SK-N-SH (cell line): ENCODE results near the gene SOAT2. TPM values are rescaled to one million over a fixed set of nuclear protein-coding genes. Genes with fewer than 3 reads are reported as not detected.

Source experiments
- CTCF ChIA-PET: fragments of 300-600, 350-600 bp; formaldehyde crosslinking; extraction: SDS; loops from one replicate; lab custom pipeline; 2021; lab: Yijun Ruan, JAX
- POLR2A ChIA-PET: fragments of 350-600 bp; sonication (Branson Sonifier 250); formaldehyde crosslinking; extraction: SDS; loops from one replicate; lab custom pipeline; 2020; ENCODE audit warnings: antibody characterized with exemption, inconsistent platforms; lab: Yijun Ruan, JAX
- DNase-seq: peaks from one replicate; pipeline ENCODE4 v3.0.0; 2012
- H2AFZ ChIP-seq: fragments of 200-600 bp; sonication (generic); 2 replicates; pipeline ENCODE4 v1.8.1; 2016; ENCODE audit warnings: antibody characterized with exemption, mild to moderate bottlenecking, low read depth
- H3F3A ChIP-seq: fragments of 200-600 bp; sonication (generic); replicated peaks from 2 replicates; pipeline ENCODE3; 2016; ENCODE audit warnings: antibody characterized with exemption, mild to moderate bottlenecking; ENCODE audit not compliant: insufficient read depth
- H3K27ac ChIP-seq, 2 experiments: fragments of 200-500 bp in 1 of 2; fragments of 200-600 bp in 1 of 2; sonication (Bioruptor generic) in 1 of 2; sonication (generic), shearing (Covaris generic) in 1 of 2; 2 replicates each; pipeline versions ENCODE4 v1.5.1 to v1.6.1; 2014 to 2016; ENCODE audit warnings: low read depth in 2 of 2, inconsistent platforms in 1 of 2, low read length in 1 of 2, mild to moderate bottlenecking in 1 of 2, mixed read lengths in 1 of 2
- H3K27me3 ChIP-seq: fragments of 200-600 bp; sonication (generic), shearing (Covaris generic); 2 replicates; pipeline ENCODE4 v1.6.1; 2016; ENCODE audit warnings: mixed run types; ENCODE audit not compliant: insufficient read depth
- H3K36me3 ChIP-seq, 2 experiments: fragments of 200-500 bp in 1 of 2; fragments of 200-600 bp in 1 of 2; sonication (Bioruptor generic) in 1 of 2; sonication (generic) in 1 of 2; replicated peaks in 1 of 2; 2 replicates each; pipeline versions ENCODE3 to v1.5.1; 2014 to 2016; ENCODE audit warnings: low read length in 1 of 2, mild to moderate bottlenecking in 1 of 2; ENCODE audit not compliant: insufficient read depth in 2 of 2, control insufficient read depth in 1 of 2
- H3K4me1 ChIP-seq, 2 experiments: fragments of 200-500 bp in 1 of 2; fragments of 200-600 bp in 1 of 2; sonication (Bioruptor generic) in 1 of 2; sonication (generic), shearing (Covaris generic) in 1 of 2; 2 replicates each; pipeline versions ENCODE4 v1.5.1 to v1.6.1; 2014 to 2016; ENCODE audit warnings: low read depth in 1 of 2, low read length in 1 of 2, mixed run types in 1 of 2; ENCODE audit not compliant: insufficient read depth in 2 of 2, control insufficient read depth in 1 of 2
- H3K4me2 ChIP-seq: fragments of 200-600 bp; sonication (generic), shearing (Covaris generic); 2 replicates; pipeline ENCODE4 v1.6.1; 2017; ENCODE audit warnings: mixed run types
- H3K4me3 ChIP-seq, 2 experiments: fragments of 200-500 bp in 1 of 2; fragments of 200-600 bp in 1 of 2; sonication (Bioruptor generic) in 1 of 2; sonication (generic), shearing (Covaris generic) in 1 of 2; 2 replicates each; pipeline versions ENCODE4 v1.5.1 to v1.8.1; 2014 to 2016; ENCODE audit warnings: low read depth in 2 of 2, inconsistent platforms in 1 of 2, low read length in 1 of 2, mild to moderate bottlenecking in 1 of 2, mixed read lengths in 1 of 2, moderate library complexity in 1 of 2
- H3K79me2 ChIP-seq: fragments of 200-600 bp; sonication (generic); 2 replicates; pipeline ENCODE4 v1.8.1; 2017; ENCODE audit warnings: mild to moderate bottlenecking; ENCODE audit not compliant: insufficient read depth
- H3K9ac ChIP-seq: fragments of 200-600 bp; sonication (generic); 2 replicates; pipeline ENCODE4 v1.6.1; 2017; ENCODE audit warnings: mixed run types
- H3K9me2 ChIP-seq: fragments of 200-600 bp; sonication (generic); 2 replicates; pipeline ENCODE4 v1.6.1; 2017; ENCODE audit warnings: mixed run types
- H3K9me3 ChIP-seq: fragments of 200-600 bp; sonication (generic); 2 replicates; pipeline ENCODE4 v1.6.1; 2017; ENCODE audit warnings: mixed run types, mild to moderate bottlenecking, moderate library complexity
- H4K20me1 ChIP-seq: fragments of 200-600 bp; sonication (generic); 2 replicates; pipeline ENCODE4 v1.6.1; 2017; ENCODE audit warnings: mild to moderate bottlenecking, mixed run types; ENCODE audit not compliant: insufficient read depth
- CHD2 ChIP-seq: fragments of 150-350 bp; IDR thresholded peaks from 2 replicates; pipeline ENCODE4 v1.6.1; 2018; ENCODE audit warnings: low read length; ENCODE audit not compliant: partially characterized antibody
- EZH2phosphoT487 ChIP-seq: fragments of 200-600 bp; sonication (generic); IDR thresholded peaks from 2 replicates; pipeline ENCODE4 v1.6.1; 2017; ENCODE audit warnings: low read depth, mixed run types, mild to moderate bottlenecking, antibody characterized with exemption, moderate library complexity, borderline replicate concordance
- FOXJ3 ChIP-seq: sonication (generic); formaldehyde crosslinking; IDR thresholded peaks from 2 replicates; pipeline ENCODE4 v1.5.1; 2020; ENCODE audit warnings: mild to moderate bottlenecking, missing genetic modification reagents
- MEF2A ChIP-seq: IDR thresholded peaks from 2 replicates; pipeline ENCODE4 v1.4.0; 2012; ENCODE audit warnings: low read depth, borderline replicate concordance
- POLR2AphosphoS5 ChIP-seq: IDR thresholded peaks from 2 replicates; pipeline ENCODE4 v1.6.1; 2012; ENCODE audit warnings: low read depth, low read length
- TAF1 ChIP-seq: IDR thresholded peaks from 2 replicates; pipeline ENCODE4 v1.6.1; 2012; ENCODE audit warnings: low read depth, mild to moderate bottlenecking, low read length, moderate library complexity, borderline replicate concordance
- TEAD4 ChIP-seq: IDR thresholded peaks from 2 replicates; pipeline ENCODE4 v1.4.0; 2012; ENCODE audit warnings: mild to moderate bottlenecking, borderline replicate concordance; ENCODE audit not compliant: insufficient read depth
- WGBS: methylation state at CpG from one replicate; pipeline ENCODE4 v1.1.6; 2017; ENCODE audit warnings: low lambda C conversion rate; 5-methylcytosine and 5-hydroxymethylcytosine counted together
- polyA plus RNA-seq, 3 experiments: library from polyadenylated mRNA; depleted of rRNA; stranded (reverse); fragments of >200 nt; gene quantifications; 2 replicates each; pipeline ENCODE4 v1.2.3, GENCODE V29; 2012
- TF ChIP-seq, protein P1 (sequence below): IDR thresholded peaks from 2 replicates; pipeline ENCODE4 v1.4.0; 2012; ENCODE audit warnings: low read depth
- TF ChIP-seq, protein P2 (sequence below): IDR thresholded peaks from 2 replicates; pipeline ENCODE4 v1.4.0; 2012; ENCODE audit warnings: low read depth, borderline replicate concordance
- TF ChIP-seq, protein P3 (sequence below): IDR thresholded peaks from 2 replicates; pipeline ENCODE4 v1.4.0; 2012; ENCODE audit warnings: low read depth, borderline replicate concordance
- TF ChIP-seq, protein P4 (sequence below): fragments of 150-350 bp; IDR thresholded peaks from 2 replicates; pipeline ENCODE4 v1.6.1; 2017; ENCODE audit warnings: antibody characterized with exemption, low read length, low read depth, borderline replicate concordance

Gene SOAT2
- polyA plus RNA-seq, 1 of the 3 experiments (the other 2 are of a cell fraction), result 0.18 TPM

DNA sequence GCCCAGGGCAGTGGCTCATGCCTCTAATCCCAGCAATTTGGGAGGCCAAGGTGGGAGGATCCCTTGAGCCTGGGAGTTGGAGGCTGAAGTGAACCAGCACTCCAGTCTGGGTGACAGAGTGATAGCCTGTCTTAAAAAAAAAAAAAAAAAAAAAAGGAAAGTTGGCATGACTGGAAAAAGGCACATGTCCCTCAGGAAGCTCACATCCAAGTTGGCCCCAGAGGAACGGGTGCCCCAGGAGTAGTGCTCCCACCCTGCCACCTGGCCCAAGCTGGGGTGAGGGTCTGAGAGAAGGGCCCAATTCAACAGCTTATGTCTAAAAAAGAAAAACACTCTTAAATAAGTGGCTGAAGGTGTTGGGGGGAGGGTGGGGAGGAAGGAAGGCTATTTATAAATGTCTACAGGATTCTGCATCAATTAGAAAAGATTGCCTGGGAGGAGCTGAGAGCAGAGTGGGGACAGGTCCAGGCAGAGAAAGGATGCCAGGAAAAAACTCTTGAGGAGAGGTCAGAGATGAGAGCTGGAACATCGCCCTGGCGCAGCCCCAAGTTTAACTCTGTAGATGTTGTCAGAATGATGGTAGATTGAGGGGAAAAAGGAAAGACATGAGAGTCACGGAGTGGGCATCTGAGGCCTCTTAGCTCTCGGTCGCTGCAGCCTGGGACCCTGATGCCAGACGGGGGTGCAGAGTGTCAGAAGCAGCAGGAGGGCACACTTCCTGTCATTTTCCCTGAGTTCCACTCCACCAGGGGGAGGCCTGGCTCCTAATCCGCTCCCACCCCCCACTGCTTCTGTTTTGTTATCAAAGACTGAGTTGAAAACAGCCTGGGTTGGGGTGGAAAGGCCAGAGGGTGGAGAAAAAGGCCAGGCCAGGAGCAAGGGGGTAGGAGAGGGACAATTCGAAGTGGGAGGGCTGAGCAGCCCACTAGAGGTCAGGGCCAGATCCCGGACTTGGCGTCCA lies 31.4 kb upstream of the SOAT2 start (continued):
- TF ChIP-seq, protein P1, sequence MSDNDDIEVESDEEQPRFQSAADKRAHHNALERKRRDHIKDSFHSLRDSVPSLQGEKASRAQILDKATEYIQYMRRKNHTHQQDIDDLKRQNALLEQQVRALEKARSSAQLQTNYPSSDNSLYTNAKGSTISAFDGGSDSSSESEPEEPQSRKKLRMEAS, result no peak
- TF ChIP-seq, protein P2, sequence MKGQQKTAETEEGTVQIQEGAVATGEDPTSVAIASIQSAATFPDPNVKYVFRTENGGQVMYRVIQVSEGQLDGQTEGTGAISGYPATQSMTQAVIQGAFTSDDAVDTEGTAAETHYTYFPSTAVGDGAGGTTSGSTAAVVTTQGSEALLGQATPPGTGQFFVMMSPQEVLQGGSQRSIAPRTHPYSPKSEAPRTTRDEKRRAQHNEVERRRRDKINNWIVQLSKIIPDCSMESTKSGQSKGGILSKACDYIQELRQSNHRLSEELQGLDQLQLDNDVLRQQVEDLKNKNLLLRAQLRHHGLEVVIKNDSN, result no peak
- TF ChIP-seq, protein P3, sequence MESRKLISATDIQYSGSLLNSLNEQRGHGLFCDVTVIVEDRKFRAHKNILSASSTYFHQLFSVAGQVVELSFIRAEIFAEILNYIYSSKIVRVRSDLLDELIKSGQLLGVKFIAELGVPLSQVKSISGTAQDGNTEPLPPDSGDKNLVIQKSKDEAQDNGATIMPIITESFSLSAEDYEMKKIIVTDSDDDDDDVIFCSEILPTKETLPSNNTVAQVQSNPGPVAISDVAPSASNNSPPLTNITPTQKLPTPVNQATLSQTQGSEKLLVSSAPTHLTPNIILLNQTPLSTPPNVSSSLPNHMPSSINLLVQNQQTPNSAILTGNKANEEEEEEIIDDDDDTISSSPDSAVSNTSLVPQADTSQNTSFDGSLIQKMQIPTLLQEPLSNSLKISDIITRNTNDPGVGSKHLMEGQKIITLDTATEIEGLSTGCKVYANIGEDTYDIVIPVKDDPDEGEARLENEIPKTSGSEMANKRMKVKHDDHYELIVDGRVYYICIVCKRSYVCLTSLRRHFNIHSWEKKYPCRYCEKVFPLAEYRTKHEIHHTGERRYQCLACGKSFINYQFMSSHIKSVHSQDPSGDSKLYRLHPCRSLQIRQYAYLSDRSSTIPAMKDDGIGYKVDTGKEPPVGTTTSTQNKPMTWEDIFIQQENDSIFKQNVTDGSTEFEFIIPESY, result no peak
- no peak for TF ChIP-seq TAF1
- TF ChIP-seq TEAD4, result no peak
- no peak for TF ChIP-seq CHD2
- no peak for TF ChIP-seq POLR2AphosphoS5
- no peak for TF ChIP-seq FOXJ3 (CRISPR knock-in tag)
- TF ChIP-seq, all 33 proteins: peak for 5

DNA sequence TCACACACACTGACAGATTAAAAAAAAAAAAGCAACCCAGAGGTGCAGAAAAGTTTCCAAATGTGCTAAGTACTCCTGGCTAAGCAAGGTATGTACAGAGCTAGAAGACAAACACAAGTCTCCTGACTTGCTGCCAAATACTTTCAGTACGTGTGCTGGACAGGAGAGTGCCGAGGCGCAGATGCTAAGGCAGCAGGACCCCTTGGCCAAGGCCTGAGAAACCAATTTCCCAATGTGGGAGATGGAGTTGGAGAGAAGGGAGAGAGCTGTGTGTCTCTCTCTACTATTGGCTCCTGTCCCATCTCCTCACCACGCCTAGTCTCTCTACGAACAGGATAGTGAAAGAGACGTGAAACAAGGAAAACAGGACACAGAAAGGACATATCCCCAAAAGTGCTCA lies 29.4 kb upstream of the SOAT2 start:
- H4K20me1 ChIP-seq, result no peaks in the 10 kb centered on the region
- DNase-seq, result no peak
- H3K9me3 ChIP-seq, result no peaks in the 10 kb centered on the region
- no peak overlapping the region for H2AFZ ChIP-seq
- 95% methylated on average over 6 of the region's 6 CpGs for WGBS
- TF ChIP-seq FOXJ3 (CRISPR knock-in tag) (no peak), POLR2AphosphoS5 (no peak), EZH2phosphoT487 (no peak), MEF2A (no peak)
- TF ChIP-seq, protein P4, sequence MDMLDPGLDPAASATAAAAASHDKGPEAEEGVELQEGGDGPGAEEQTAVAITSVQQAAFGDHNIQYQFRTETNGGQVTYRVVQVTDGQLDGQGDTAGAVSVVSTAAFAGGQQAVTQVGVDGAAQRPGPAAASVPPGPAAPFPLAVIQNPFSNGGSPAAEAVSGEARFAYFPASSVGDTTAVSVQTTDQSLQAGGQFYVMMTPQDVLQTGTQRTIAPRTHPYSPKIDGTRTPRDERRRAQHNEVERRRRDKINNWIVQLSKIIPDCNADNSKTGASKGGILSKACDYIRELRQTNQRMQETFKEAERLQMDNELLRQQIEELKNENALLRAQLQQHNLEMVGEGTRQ, result no peak
- H3F3A ChIP-seq, result peaks cover 13% of the 10 kb centered on the region
- no peak overlapping the region for H3K9ac ChIP-seq
- no peaks in the 10 kb centered on the region for H3K27me3 ChIP-seq
- ChIA-PET POLR2A (no interaction called here), CTCF (interaction anchor here (0.9 to 4.6 kb wide), 5 partner anchors 8 to 124 kb away, joined by 4 to 37 read pairs (median 6); partner anchors contain the start of gene IGFBP6)
- H3K27ac ChIP-seq, result no peak overlapping the region
- no peak overlapping the region for H3K4me2 ChIP-seq
- H3K79me2 ChIP-seq, result peaks cover 35% of the 10 kb centered on the region
- peaks cover 15 to 21% of the 10 kb centered on the region in 2 experiments for H3K36me3 ChIP-seq
- no peaks in the 10 kb centered on the region for H3K9me2 ChIP-seq
- peaks cover 28 to 30% of the 10 kb centered on the region in 2 experiments for H3K4me1 ChIP-seq
- H3K4me3 ChIP-seq, result no peak overlapping the region
